Measurements from ENCODE around the gene AK1.
"Not testable (repeated sequence)": the region's sequence is repeated elsewhere in the genome, so short reads cannot be mapped to it uniquely, and the experiment has no call there.

Gene AK1

GRCh38 chr9:127847833-127848755, 29.4 kb downstream of the AK1 start:
- Mint-ChIP-seq H3K27me3 (no peaks in the 10 kb centered on the region), H3K36me3 (peaks cover 23 to 36% of the 10 kb centered on the region in 2 donors), H3K4me3 (no peak overlapping the region), H3K4me1 (peaks cover 14 to 18% of the 10 kb centered on the region in 2 donors), H3K9me3 (peaks cover 12 to 17% of the 10 kb centered on the region in 2 donors), H3K27ac (no peak overlapping the region)
- DNase-seq, result no peak
- no peak for ATAC-seq (replicated peaks)

GRCh38 chr9:127847178-127847510, 30.3 kb downstream of the AK1 start:
- ATAC-seq (replicated peaks) (no peak), DNase-seq (no peak)
- Mint-ChIP-seq H3K9me3 (peaks cover 12 to 17% of the 10 kb centered on the region in 2 donors), H3K4me3 (no peak overlapping the region), H3K27ac (no peak overlapping the region), H3K27me3 (no peaks in the 10 kb centered on the region), H3K36me3 (peaks cover 27 to 42% of the 10 kb centered on the region in 2 donors), H3K4me1 (peaks cover 7 to 8% of the 10 kb centered on the region in 2 donors)

- Mint-ChIP-seq H3K27ac (no peak overlapping the region), H3K4me3 (no peak overlapping the region), H3K36me3 (peaks cover 27 to 41% of the 10 kb centered on the region in 2 donors), H3K27me3 (no peaks in the 10 kb centered on the region), H3K9me3 (peaks cover 12 to 17% of the 10 kb centered on the region in 2 donors), H3K4me1 (peaks cover 3 to 4% of the 10 kb centered on the region in 2 donors)
- DNase-seq (no peak), ATAC-seq (replicated peaks) (no peak)
Observed at GRCh38 chr9:127846443-127847177, 30.9 kb downstream of the AK1 start.

GRCh38 chr9:127845619-127846018, 31.9 kb downstream of the AK1 start:
- peaks cover 33 to 44% of the 10 kb centered on the region in 2 donors for H3K36me3 Mint-ChIP-seq

GRCh38 chr9:127844821-127845359, 32.6 kb downstream of the AK1 start:
- Mint-ChIP-seq H3K9me3 (peaks cover 12% of the 10 kb centered on the region in 2 donors), H3K4me1 (peaks cover under 1 to 4% of the 10 kb centered on the region in 2 donors), H3K4me3 (no peak overlapping the region), H3K27me3 (no peaks in the 10 kb centered on the region), H3K27ac (no peak overlapping the region), H3K36me3 (peaks cover 28 to 39% of the 10 kb centered on the region in 2 donors)
- DNase-seq, result no peak
- no peak for ATAC-seq (replicated peaks)

More at GRCh38 chr9:127845619-127846018, 31.9 kb downstream of the AK1 start:
- ATAC-seq (replicated peaks); H3K4me1 Mint-ChIP-seq; H3K4me3 Mint-ChIP-seq; H3K27ac Mint-ChIP-seq; H3K27me3 Mint-ChIP-seq; DNase-seq: not testable (repeated sequence)
- peaks cover 12 to 16% of the 10 kb centered on the region in 2 donors for H3K9me3 Mint-ChIP-seq

- no peak for DNase-seq
- H3K9me3 Mint-ChIP-seq, result no peaks in the 10 kb centered on the region
Observed at GRCh38 chr9:127841087-127841835, 36.2 kb downstream of the AK1 start.

GRCh38 chr9:127838375-127839078, 38.9 kb downstream of the AK1 start:
- no peak for DNase-seq
- Mint-ChIP-seq H3K36me3 (peaks cover 20 to 38% of the 10 kb centered on the region in 2 donors), H3K9me3 (no peaks in the 10 kb centered on the region), H3K4me1 (peaks cover 27 to 46% of the 10 kb centered on the region in 2 donors), H3K27me3 (no peaks in the 10 kb centered on the region), H3K27ac (peak overlapping the region; percentile 56), H3K4me3 (no peak overlapping the region)
- ATAC-seq (replicated peaks), result no peak

More at GRCh38 chr9:127841087-127841835, 36.2 kb downstream of the AK1 start:
- H3K36me3 Mint-ChIP-seq, result peaks cover 16 to 35% of the 10 kb centered on the region in 2 donors
- H3K27ac Mint-ChIP-seq, result no peak overlapping the region
- H3K27me3 Mint-ChIP-seq, result no peaks in the 10 kb centered on the region
- no peak for ATAC-seq (replicated peaks)
- H3K4me3 Mint-ChIP-seq, result no peak overlapping the region
- peaks cover 17 to 31% of the 10 kb centered on the region in 2 donors for H3K4me1 Mint-ChIP-seq

GRCh38 chr9:127837346-127837745, 40.1 kb downstream of the AK1 start:
- no peak for DNase-seq
- Mint-ChIP-seq H3K9me3 (no peaks in the 10 kb centered on the region), H3K27ac (no peak overlapping the region), H3K36me3 (peaks cover 17 to 33% of the 10 kb centered on the region in 2 donors), H3K27me3 (no peaks in the 10 kb centered on the region), H3K4me3 (no peak overlapping the region), H3K4me1 (peaks cover 28 to 57% of the 10 kb centered on the region in 2 donors)
- ATAC-seq (replicated peaks), result peak in 1 of 2 donors; percentile 29

GRCh38 chr9:127836561-127836960, 40.9 kb downstream of the AK1 start:
- not testable (repeated sequence) for ATAC-seq (replicated peaks)

GRCh38 chr9:127835991-127836516, 41.4 kb downstream of the AK1 start:
- no peaks in the 10 kb centered on the region for H3K27me3 Mint-ChIP-seq
- H3K4me1 Mint-ChIP-seq, result peaks cover 30 to 59% of the 10 kb centered on the region in 2 donors
- peak; percentile 59 for DNase-seq
- peaks cover 17 to 30% of the 10 kb centered on the region in 2 donors for H3K36me3 Mint-ChIP-seq
- H3K9me3 Mint-ChIP-seq, result no peaks in the 10 kb centered on the region
- peak; percentile 88 for ATAC-seq (replicated peaks)
- H3K27ac Mint-ChIP-seq, result peak overlapping the region; percentile 83
- H3K4me3 Mint-ChIP-seq, result peak overlapping the region; percentile 29 to 58

More at GRCh38 chr9:127836561-127836960, 40.9 kb downstream of the AK1 start:
- Mint-ChIP-seq H3K4me1 (peaks cover 30 to 59% of the 10 kb centered on the region in 2 donors), H3K36me3 (peaks cover 19 to 35% of the 10 kb centered on the region in 2 donors), H3K27ac (peak overlapping the region; percentile 83)
- not testable (repeated sequence) for H3K4me3 Mint-ChIP-seq, H3K9me3 Mint-ChIP-seq, H3K27me3 Mint-ChIP-seq, DNase-seq

- ATAC-seq (replicated peaks) (peak; percentile 40), DNase-seq (no peak)
- Mint-ChIP-seq H3K4me3 (peak overlapping the region in 1 of 2 donors; percentile 25), H3K9me3 (no peaks in the 10 kb centered on the region), H3K36me3 (peaks cover 18 to 26% of the 10 kb centered on the region in 2 donors), H3K4me1 (peaks cover 30 to 58% of the 10 kb centered on the region in 2 donors), H3K27me3 (no peaks in the 10 kb centered on the region), H3K27ac (peak overlapping the region; percentile 84)
Observed at GRCh38 chr9:127833555-127833954, 43.9 kb downstream of the AK1 start.

GRCh38 chr9:127832248-127832647, 45.2 kb downstream of the AK1 start:
- Mint-ChIP-seq H3K9me3 (no peaks in the 10 kb centered on the region), H3K27ac (peak overlapping the region; percentile 61), H3K27me3 (no peaks in the 10 kb centered on the region), H3K36me3 (peaks cover 22 to 27% of the 10 kb centered on the region in 2 donors), H3K4me1 (peaks cover 24 to 47% of the 10 kb centered on the region in 2 donors), H3K4me3 (no peak overlapping the region)
- no peak for DNase-seq
- no peak for ATAC-seq (replicated peaks)

Data from stimulated activated naive B cell treated with anti-CD40 and anti-IgM and Interleukin-4, amounts not matched to agents 10 μg/mL and 1 μg/mL and 100 μg/mL, for 72 hours (primary cell).